Heart left ventricle (tissue), 16 donors: ENCODE data around the gene ABTB2. TPM values are rescaled to one million over a fixed set of nuclear protein-coding genes. Genes with fewer than 3 reads are reported as not detected.

ENCODE experiments used
- ATAC-seq, 4 donors: fragments of 200-7000 bp; cut with Tn5 transposase; one replicate each; pipeline ENCODE4 v1.9.1; 2020 to 2022; ENCODE audit warnings: moderate library complexity in 4 of 4, mild to moderate bottlenecking in 3 of 4, moderate number of reproducible peaks in 1 of 4
- DNase-seq, 5 donors: peaks; one replicate each; pipeline ENCODE4 v3.0.0-alpha.2; 2020
- H3K27ac ChIP-seq, 12 donors: fragments of 200-600 bp; sonication (generic) in 4 of 12; one replicate each; pipeline versions ENCODE4 v1.5.0 to v1.8.0; 2016 to 2022; ENCODE audit warnings: mild to moderate bottlenecking in 2 of 12
- H3K27me3 ChIP-seq, 9 donors: fragments of 200-600 bp; sonication (generic) in 2 of 9; one replicate each; pipeline versions ENCODE4 v1.5.1 to v1.8.0; 2016 to 2022; ENCODE audit warnings: mild to moderate bottlenecking in 3 of 9
- H3K36me3 ChIP-seq, 9 donors: fragments of 200-600 bp; sonication (generic) in 2 of 9; one replicate each; pipeline versions ENCODE4 v1.5.0 to v1.8.0; 2018 to 2022; ENCODE audit warnings: mild to moderate bottlenecking in 2 of 9
- H3K4me1 ChIP-seq, 12 donors: fragments of 200-600 bp; sonication (generic) in 4 of 12; one replicate each; pipeline versions ENCODE4 v1.5.0 to v1.8.0; 2016 to 2022; ENCODE audit warnings: mild to moderate bottlenecking in 3 of 12
- H3K4me3 ChIP-seq, 12 donors: fragments of 200-600 bp; sonication (generic) in 4 of 12; one replicate each; pipeline versions ENCODE4 v1.5.0 to v1.8.0; 2017 to 2022; ENCODE audit warnings: mild to moderate bottlenecking in 9 of 12, moderate library complexity in 4 of 12
- H3K9me3 ChIP-seq, 12 donors: fragments of 200-600 bp; sonication (generic) in 4 of 12; one replicate each; pipeline versions ENCODE4 v1.5.0 to v1.8.0; 2016 to 2022; ENCODE audit warnings: mild to moderate bottlenecking in 1 of 12
- POLR2A ChIP-seq, 2 donors: fragments of 450-650 bp; IDR thresholded peaks; one replicate each; pipeline ENCODE4 v1.6.1; 2017; ENCODE audit warnings: antibody characterized with exemption in 2 of 2, mild to moderate bottlenecking in 2 of 2, moderate library complexity in 2 of 2
- WGBS, 4 donors: extraction: QIAGEN DNeasy Blood & Tissue Kit in 2 of 4; methylation state at CpG; one replicate each; pipeline versions ENCODE4 v1.1.5 to v1.1.7; 2013 to 2018; 5-methylcytosine and 5-hydroxymethylcytosine counted together
- intact Hi-C, 10 donors: fragments of 100-400 bp; cut with DNase I; formaldehyde crosslinking; loops; one replicate each; pipeline versions ENCODE4 v1.11.1 to v1.14.2; 2022
- polyA plus RNA-seq, 2 donors: library from polyadenylated mRNA; stranded (reverse); fragments of 200-250 nt; gene quantifications; one replicate each; pipeline ENCODE4 v1.2.3, GENCODE V29; 2013
- total RNA-seq, 9 donors: library from RNA; depleted of rRNA in 2 of 9; stranded (reverse); fragments of >200 nt in 2 of 9; fragmentation: NEBNext Ultra II Directional in 3 of 9; extraction: Animal tissue kit (Norgen Biotek cat#: 25700) in 3 of 9; gene quantifications; one replicate each; pipeline versions ENCODE4 v1.1.0 to v1.2.4, GENCODE V29; 2016 to 2023
- TF ChIP-seq, protein P1 (sequence below), 12 donors: fragments of 200-600 bp; sonication (generic) in 4 of 12; IDR thresholded peaks; one replicate each; pipeline versions ENCODE4 v1.5.0 to v1.8.0; 2018 to 2022; ENCODE audit warnings: antibody characterized with exemption in 12 of 12, mild to moderate bottlenecking in 5 of 12
- donor health status: ischemic (EF 13 %, LVEDD 7.1; RV severe dilation, severe dysfunction).
- donor health status: healthy with polysubstance abuse.
- donor health status: DM: no; HTN: yes; CAD: no.
- donor health status: DM: no; HTN: no; CAD: no.
- donor health status: ischemic (EF 25% LVEDD 6.9; RV normal size, moderate dysfunction).
- donor health status: ischemic (EF 25% LVEDD 5.7; RV mildly dilated, moderate dysfunction).
- donor health status: healthy.
- donor health status: DM: yes; HTN: yes; CAD: no.
- donor health status: ischemic (EF 35%, LVEDD 5.7; RV mildly dilated, moderate dysfunction).
- donor health status: nonischemic (EF 11% LVEDD 7.7; RV severe dilation, severe dysfunction).
- donor health status: DM: yes; HTN: yes; CAD: no.
- donor health status: PGD.
- donor health status: ischemic (EF 29% LVEDD 5.4; RV normal size, mild dysfunction).
- donor health status: nonischemic (EF 23%, LVEDD 6.1; RV moderate dilation, normal function).

The ABTB2 gene
- total and polyA plus RNA-seq, 11 donors: 3.3 to 27.1 (median 12.5) TPM

DNA sequence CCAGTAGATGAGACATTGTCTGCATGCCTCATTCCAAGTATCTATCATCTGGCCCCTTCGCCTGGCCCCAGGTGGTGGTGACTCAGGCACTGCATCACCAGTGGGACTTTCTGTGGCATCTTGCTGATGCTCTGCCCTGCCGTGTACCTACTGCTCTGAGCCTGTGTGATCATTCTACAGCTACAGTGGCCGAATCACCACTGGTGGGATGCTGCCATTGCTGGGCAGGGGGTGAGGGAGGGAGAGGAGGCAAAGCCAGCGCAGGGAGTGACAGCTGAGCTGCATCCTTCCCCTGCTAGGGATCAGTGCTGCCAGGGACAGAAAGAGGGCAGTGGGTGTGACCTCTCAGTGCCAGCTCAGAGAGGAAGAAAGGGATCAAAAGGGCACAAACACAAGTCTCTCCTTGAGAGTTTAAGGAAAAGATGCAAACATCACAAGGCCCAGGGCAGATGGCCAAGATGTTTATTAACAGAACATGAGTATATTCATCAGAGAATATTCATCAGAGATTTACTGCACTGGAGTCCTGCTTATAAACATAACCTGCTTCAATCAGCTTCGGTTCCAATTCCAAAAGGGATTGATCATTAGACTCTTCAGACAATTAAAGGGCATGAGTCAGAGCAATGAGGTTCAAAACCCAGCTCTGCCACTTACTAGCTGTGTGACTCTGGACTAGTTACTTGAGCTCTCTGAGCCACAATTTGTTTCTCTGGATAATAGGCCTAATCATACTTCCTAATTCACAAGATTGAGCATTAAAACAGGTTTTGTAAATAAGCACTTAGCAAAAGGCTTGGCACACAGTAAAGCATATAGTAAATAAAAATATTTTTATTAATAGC is 142.6 kb downstream of the ABTB2 start:
- Histone ChIP-seq H3K4me3 (no peak overlapping the region), H3K4me1 (peaks cover 0 to 25% (median 3%) of the 10 kb centered on the region in 12 donors), H3K27me3 (no peaks in the 10 kb centered on the region), H3K27ac (no peak overlapping the region), H3K36me3 (no peaks in the 10 kb centered on the region), H3K9me3 (no peaks in the 10 kb centered on the region)
- DNase-seq (no peak), ATAC-seq (no peak)
- WGBS, 4 donors: 64 to 75% (median 68%) methylated on average over 5 of the region's 5 CpGs
- no peak for TF ChIP-seq POLR2A (IDR thresholded peaks at IDR 0.05)
- TF ChIP-seq, protein P1, sequence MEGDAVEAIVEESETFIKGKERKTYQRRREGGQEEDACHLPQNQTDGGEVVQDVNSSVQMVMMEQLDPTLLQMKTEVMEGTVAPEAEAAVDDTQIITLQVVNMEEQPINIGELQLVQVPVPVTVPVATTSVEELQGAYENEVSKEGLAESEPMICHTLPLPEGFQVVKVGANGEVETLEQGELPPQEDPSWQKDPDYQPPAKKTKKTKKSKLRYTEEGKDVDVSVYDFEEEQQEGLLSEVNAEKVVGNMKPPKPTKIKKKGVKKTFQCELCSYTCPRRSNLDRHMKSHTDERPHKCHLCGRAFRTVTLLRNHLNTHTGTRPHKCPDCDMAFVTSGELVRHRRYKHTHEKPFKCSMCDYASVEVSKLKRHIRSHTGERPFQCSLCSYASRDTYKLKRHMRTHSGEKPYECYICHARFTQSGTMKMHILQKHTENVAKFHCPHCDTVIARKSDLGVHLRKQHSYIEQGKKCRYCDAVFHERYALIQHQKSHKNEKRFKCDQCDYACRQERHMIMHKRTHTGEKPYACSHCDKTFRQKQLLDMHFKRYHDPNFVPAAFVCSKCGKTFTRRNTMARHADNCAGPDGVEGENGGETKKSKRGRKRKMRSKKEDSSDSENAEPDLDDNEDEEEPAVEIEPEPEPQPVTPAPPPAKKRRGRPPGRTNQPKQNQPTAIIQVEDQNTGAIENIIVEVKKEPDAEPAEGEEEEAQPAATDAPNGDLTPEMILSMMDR (IDR thresholded peaks at IDR 0.05): no peak
- intact Hi-C loops: no loop called here

DNA sequence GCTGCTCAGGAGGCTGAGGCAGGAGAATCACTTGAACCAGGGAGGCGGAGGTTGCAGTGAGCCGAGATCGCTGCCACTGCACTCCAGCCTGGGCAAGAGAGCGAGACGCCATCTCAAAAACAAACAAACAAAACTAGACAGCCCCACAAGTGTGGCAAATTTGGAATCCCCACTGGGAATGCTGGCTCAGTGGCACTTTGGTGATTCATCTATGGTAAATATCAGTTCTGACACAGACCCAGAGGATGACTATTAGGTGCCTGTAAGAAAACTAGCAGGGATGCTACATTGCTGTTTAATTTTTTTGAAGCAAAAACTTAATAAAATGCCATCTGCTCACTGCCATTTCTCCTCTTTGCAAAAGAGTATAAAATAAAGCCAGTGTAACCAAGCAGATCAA is 144.4 kb downstream of the ABTB2 start:
- Histone ChIP-seq H3K9me3 (no peaks in the 10 kb centered on the region), H3K27me3 (no peaks in the 10 kb centered on the region), H3K4me3 (no peak overlapping the region), H3K4me1 (peaks cover 0 to 17% (median 3%) of the 10 kb centered on the region in 12 donors), H3K36me3 (no peaks in the 10 kb centered on the region), H3K27ac (no peak overlapping the region)
- TF ChIP-seq, protein P1 (IDR thresholded peaks at IDR 0.05): no peak
- no peak for TF ChIP-seq POLR2A (IDR thresholded peaks at IDR 0.05)
- no peak for DNase-seq
- no peak for ATAC-seq
- 70 to 84% (median 78%) methylated on average over 5 of the region's 5 CpGs for WGBS, 4 donors
- intact Hi-C loops: no loop called here

DNA sequence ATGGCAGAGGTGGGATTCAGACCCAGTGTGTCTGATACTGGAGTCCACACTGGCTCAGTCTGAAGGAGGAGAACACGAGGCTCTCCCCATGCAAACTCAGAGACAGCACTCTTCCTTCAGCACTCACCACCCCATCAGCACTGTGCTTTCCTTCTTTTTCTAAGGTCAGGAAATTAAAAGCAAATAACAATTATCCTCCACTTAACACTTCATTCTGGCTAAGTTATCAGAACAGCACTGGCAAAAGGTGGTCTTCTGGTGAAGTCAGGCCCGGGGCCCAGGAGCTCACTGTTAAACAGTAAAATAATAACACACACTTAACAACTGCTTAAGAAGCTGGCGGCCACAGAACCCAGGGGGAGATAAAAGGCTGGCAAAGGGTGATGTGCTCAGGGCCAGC is 145.2 kb downstream of the ABTB2 start:
- intact Hi-C loops: no loop called here
- Histone ChIP-seq H3K4me1 (peaks cover 0 to 17% (median 4%) of the 10 kb centered on the region in 12 donors), H3K27ac (no peak overlapping the region), H3K36me3 (no peaks in the 10 kb centered on the region), H3K4me3 (no peak overlapping the region), H3K9me3 (no peaks in the 10 kb centered on the region), H3K27me3 (no peaks in the 10 kb centered on the region)
- no peak for ATAC-seq
- 64 to 79% (median 75%) methylated on average over 3 of the region's 3 CpGs for WGBS, 4 donors
- TF ChIP-seq POLR2A (IDR thresholded peaks at IDR 0.05): no peak
- TF ChIP-seq, protein P1 (IDR thresholded peaks at IDR 0.05): no peak
- no peak for DNase-seq

DNA sequence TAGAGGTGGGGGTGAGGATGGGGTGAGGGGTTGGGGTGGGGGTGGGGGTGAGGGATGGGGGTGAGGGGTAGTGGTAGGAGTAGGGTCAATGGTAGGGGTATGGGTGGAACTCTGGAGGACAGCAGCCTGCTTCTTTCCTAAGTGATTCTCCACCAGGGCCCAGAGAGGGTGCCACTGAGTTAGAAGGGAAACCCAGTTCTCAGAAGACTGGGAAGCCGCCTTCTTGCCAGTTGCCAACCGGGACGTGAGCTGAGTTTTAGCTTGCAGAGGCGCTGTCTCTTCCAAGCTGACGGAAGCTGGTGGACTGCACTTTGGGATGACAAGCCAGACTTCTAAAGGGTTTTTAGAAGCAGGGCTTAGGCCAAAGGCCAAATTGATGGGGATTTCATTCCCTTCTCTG is 148.0 kb downstream of the ABTB2 start:
- WGBS, 4 donors: 59 to 79% (median 74%) methylated on average over 5 of the region's 5 CpGs
- peaks cover 0 to 26% (median 6%) of the 10 kb centered on the region in 12 donors for H3K4me1 ChIP-seq
- no peak overlapping the region for H3K4me3 ChIP-seq
- no peaks in the 10 kb centered on the region for H3K9me3 ChIP-seq
- H3K27me3 ChIP-seq: no peaks in the 10 kb centered on the region
- TF ChIP-seq, protein P1 (IDR thresholded peaks at IDR 0.05): no peak
- no peak for TF ChIP-seq POLR2A (IDR thresholded peaks at IDR 0.05)
- no peak for DNase-seq
- no peak for ATAC-seq
- intact Hi-C loops: loop anchor here in 1 of 10 donors (2.0 kb wide), 1 partner anchor 61 kb away; no protein-coding TSS in a partner anchor
- no peaks in the 10 kb centered on the region for H3K36me3 ChIP-seq
- no peak overlapping the region for H3K27ac ChIP-seq
